MM.1S (cell line): ENCODE measurements around the gene GFI1B.

Experiments
- DNase-seq: peaks from one replicate; pipeline ENCODE4 v3.0.0-alpha.2; 2015
- H2AFZ ChIP-seq: fragments of 300-600 bp; sonication (generic); 2 replicates; pipeline ENCODE4 v1.6.0; 2016; ENCODE audit warnings: antibody characterized with exemption, low read length
- H3F3A ChIP-seq: fragments of 300-600 bp; sonication (generic); 2 replicates; pipeline ENCODE4 v1.6.1; 2016; ENCODE audit warnings: mild to moderate bottlenecking, antibody characterized with exemption, low read length, moderate library complexity, mixed read lengths; ENCODE audit not compliant: insufficient read depth
- H3K27ac ChIP-seq: fragments of 300-600 bp; sonication (generic); 2 replicates; pipeline ENCODE4 v1.5.1; 2016; ENCODE audit warnings: mild to moderate bottlenecking, low read length
- H3K27me3 ChIP-seq: fragments of 300-600 bp; sonication (generic); replicated peaks from 2 replicates; pipeline ENCODE4 v1.6.0; 2016; ENCODE audit warnings: low read length; ENCODE audit not compliant: insufficient read depth
- H3K36me3 ChIP-seq: fragments of 300-600 bp; sonication (generic); replicated peaks from 2 replicates; pipeline ENCODE4 v1.6.1; 2016; ENCODE audit warnings: mild to moderate bottlenecking, low read length, mixed read lengths; ENCODE audit not compliant: insufficient read depth
- H3K4me1 ChIP-seq: fragments of 300-600 bp; sonication (generic); 2 replicates; pipeline ENCODE4 v1.6.1; 2016; ENCODE audit warnings: low read length, mixed read lengths
- H3K4me2 ChIP-seq: fragments of 300-600 bp; sonication (generic); 2 replicates; pipeline ENCODE4 v1.6.0; 2016; ENCODE audit warnings: low read depth, low read length
- H3K4me3 ChIP-seq: fragments of 300-600 bp; sonication (generic); 2 replicates; pipeline ENCODE4 v1.5.1; 2016; ENCODE audit warnings: low read length, mixed read lengths
- H3K79me2 ChIP-seq: fragments of 300-600 bp; sonication (generic); 2 replicates; pipeline ENCODE4 v1.6.1; 2016; ENCODE audit warnings: mixed run types, low read length, mixed read lengths
- H3K9ac ChIP-seq: fragments of 300-600 bp; sonication (generic); 2 replicates; pipeline ENCODE4 v1.6.1; 2016; ENCODE audit warnings: low read length, mixed read lengths
- H3K9me2 ChIP-seq: fragments of 300-600 bp; sonication (generic); replicated peaks from 2 replicates; pipeline ENCODE4 v1.6.1; 2016; ENCODE audit warnings: mild to moderate bottlenecking, low read length, mixed read lengths; ENCODE audit not compliant: insufficient read depth
- H3K9me3 ChIP-seq: fragments of 300-600 bp; sonication (generic); replicated peaks from 2 replicates; pipeline ENCODE4 v1.6.1; 2016; ENCODE audit warnings: mild to moderate bottlenecking, low read length, mixed read lengths; ENCODE audit not compliant: insufficient read depth
- H4K20me1 ChIP-seq: fragments of 300-600 bp; sonication (generic); 2 replicates; pipeline ENCODE4 v1.6.1; 2016; ENCODE audit warnings: mild to moderate bottlenecking, low read length, moderate library complexity, mixed read lengths; ENCODE audit not compliant: insufficient read depth
- CTCF ChIP-seq: fragments of 300-600 bp; sonication (generic); IDR thresholded peaks from 2 replicates; pipeline ENCODE4 v1.5.1; 2016; ENCODE audit warnings: antibody characterized with exemption, low read length, mixed read lengths
- EZH2 ChIP-seq: fragments of 300-600 bp; sonication (generic); optimal IDR thresholded peaks from 2 replicates; pipeline ENCODE3; 2017; ENCODE audit warnings: low read depth, mild to moderate bottlenecking, antibody characterized with exemption, low read length, mixed read lengths
- EZH2phosphoT487 ChIP-seq: fragments of 300-600 bp; sonication (generic); IDR thresholded peaks from 2 replicates; pipeline ENCODE4 v1.6.1; 2018; ENCODE audit warnings: antibody characterized with exemption, low read length

Gene GFI1B

GRCh38 chr9:132986640-132987620 is 8.4 kb downstream of the GFI1B start:
- TF ChIP-seq EZH2phosphoT487: no peak
- no peak for TF ChIP-seq CTCF
- no peak for TF ChIP-seq EZH2
- H3F3A ChIP-seq: no peaks in the 10 kb centered on the region
- H3K27me3 ChIP-seq: peaks cover 98% of the 10 kb centered on the region
- no peaks in the 10 kb centered on the region for H3K79me2 ChIP-seq
- no peak for DNase-seq
- no peak overlapping the region for H3K4me3 ChIP-seq
- H2AFZ ChIP-seq: no peak overlapping the region
- H3K4me2 ChIP-seq: no peak overlapping the region
- H3K9ac ChIP-seq: no peak overlapping the region
- H3K9me3 ChIP-seq: no peaks in the 10 kb centered on the region
- no peaks in the 10 kb centered on the region for H3K4me1 ChIP-seq
- H3K9me2 ChIP-seq: no peaks in the 10 kb centered on the region
- no peaks in the 10 kb centered on the region for H3K36me3 ChIP-seq
- H4K20me1 ChIP-seq: no peaks in the 10 kb centered on the region
- no peak overlapping the region for H3K27ac ChIP-seq

- Histone ChIP-seq H3K79me2 (no peaks in the 10 kb centered on the region), H4K20me1 (no peaks in the 10 kb centered on the region), H3K27me3 (peaks cover 98% of the 10 kb centered on the region), H3K4me2 (no peak overlapping the region), H3K4me1 (no peaks in the 10 kb centered on the region), H3K9ac (no peak overlapping the region), H3K36me3 (no peaks in the 10 kb centered on the region), H3F3A (no peaks in the 10 kb centered on the region), H3K27ac (no peak overlapping the region), H3K4me3 (no peak overlapping the region), H3K9me2 (no peaks in the 10 kb centered on the region), H3K9me3 (no peaks in the 10 kb centered on the region), H2AFZ (no peak overlapping the region)
- no peak for DNase-seq
- TF ChIP-seq EZH2phosphoT487 (no peak), EZH2 (no peak), CTCF (no peak)
Measured at GRCh38 chr9:132988244-132989013, 9.9 kb downstream of the GFI1B start.

GRCh38 chr9:132989014-132989310 is 10.5 kb downstream of the GFI1B start:
- no peaks in the 10 kb centered on the region for H4K20me1 ChIP-seq
- H2AFZ ChIP-seq: no peak overlapping the region
- H3K9ac ChIP-seq: no peak overlapping the region
- no peaks in the 10 kb centered on the region for H3K79me2 ChIP-seq
- no peak for DNase-seq
- no peak overlapping the region for H3K27ac ChIP-seq
- peaks cover 98% of the 10 kb centered on the region for H3K27me3 ChIP-seq
- no peaks in the 10 kb centered on the region for H3F3A ChIP-seq
- no peaks in the 10 kb centered on the region for H3K9me2 ChIP-seq
- H3K9me3 ChIP-seq: no peaks in the 10 kb centered on the region
- TF ChIP-seq EZH2: no peak
- no peak for TF ChIP-seq CTCF
- no peak for TF ChIP-seq EZH2phosphoT487
- no peak overlapping the region for H3K4me2 ChIP-seq
- H3K36me3 ChIP-seq: no peaks in the 10 kb centered on the region
- H3K4me1 ChIP-seq: no peaks in the 10 kb centered on the region
- H3K4me3 ChIP-seq: no peak overlapping the region
